Cardiac fibroblast (primary cell): ENCODE measurements around the gene FSTL4.

Experiments used
- DNase-seq, 2 donors: peaks; one replicate each; pipeline versions ENCODE4 v3.0.0 to v3.0.0-alpha.2; 2010; ENCODE audit warnings: low read depth in 2 of 2
- H3K4me3 ChIP-seq, 2 donors: replicated peaks in 1 of 2; 1 replicate in 1 of 2; 2 replicates in 1 of 2; pipeline ENCODE4 v1.5.1; 2011; ENCODE audit warnings: low read depth in 2 of 2, low read length in 2 of 2, mild to moderate bottlenecking in 2 of 2, moderate library complexity in 1 of 2
- TF ChIP-seq, protein P1 (sequence below): IDR thresholded peaks from one replicate; pipeline ENCODE4 v1.5.1; 2011; ENCODE audit warnings: low read depth, mild to moderate bottlenecking, low read length, inconsistent platforms

FSTL4 gene

DNA sequence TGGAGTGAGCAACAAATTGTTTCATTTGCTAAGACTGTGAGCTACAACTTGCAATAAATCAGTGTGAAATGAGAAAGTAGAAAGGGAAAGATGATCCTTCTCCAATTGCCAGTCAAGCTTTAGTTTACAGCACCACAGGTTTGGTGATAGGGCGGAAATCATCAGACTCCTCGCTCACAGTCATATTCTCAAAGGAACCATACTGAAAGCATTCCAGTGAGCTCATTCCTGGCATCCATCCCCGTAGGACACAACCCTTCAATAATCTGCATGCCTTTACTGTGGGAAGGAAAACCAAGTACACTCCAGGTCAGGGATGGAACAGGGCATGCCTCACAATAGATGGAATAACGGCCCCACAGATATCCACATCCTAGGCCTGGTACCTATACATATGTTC, 80.7 kb downstream of the FSTL4 start:
- DNase-seq = peak; percentile 13 to 14
- no peak overlapping the region for H3K4me3 ChIP-seq
- TF ChIP-seq, protein P1, sequence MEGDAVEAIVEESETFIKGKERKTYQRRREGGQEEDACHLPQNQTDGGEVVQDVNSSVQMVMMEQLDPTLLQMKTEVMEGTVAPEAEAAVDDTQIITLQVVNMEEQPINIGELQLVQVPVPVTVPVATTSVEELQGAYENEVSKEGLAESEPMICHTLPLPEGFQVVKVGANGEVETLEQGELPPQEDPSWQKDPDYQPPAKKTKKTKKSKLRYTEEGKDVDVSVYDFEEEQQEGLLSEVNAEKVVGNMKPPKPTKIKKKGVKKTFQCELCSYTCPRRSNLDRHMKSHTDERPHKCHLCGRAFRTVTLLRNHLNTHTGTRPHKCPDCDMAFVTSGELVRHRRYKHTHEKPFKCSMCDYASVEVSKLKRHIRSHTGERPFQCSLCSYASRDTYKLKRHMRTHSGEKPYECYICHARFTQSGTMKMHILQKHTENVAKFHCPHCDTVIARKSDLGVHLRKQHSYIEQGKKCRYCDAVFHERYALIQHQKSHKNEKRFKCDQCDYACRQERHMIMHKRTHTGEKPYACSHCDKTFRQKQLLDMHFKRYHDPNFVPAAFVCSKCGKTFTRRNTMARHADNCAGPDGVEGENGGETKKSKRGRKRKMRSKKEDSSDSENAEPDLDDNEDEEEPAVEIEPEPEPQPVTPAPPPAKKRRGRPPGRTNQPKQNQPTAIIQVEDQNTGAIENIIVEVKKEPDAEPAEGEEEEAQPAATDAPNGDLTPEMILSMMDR = no peak

DNA sequence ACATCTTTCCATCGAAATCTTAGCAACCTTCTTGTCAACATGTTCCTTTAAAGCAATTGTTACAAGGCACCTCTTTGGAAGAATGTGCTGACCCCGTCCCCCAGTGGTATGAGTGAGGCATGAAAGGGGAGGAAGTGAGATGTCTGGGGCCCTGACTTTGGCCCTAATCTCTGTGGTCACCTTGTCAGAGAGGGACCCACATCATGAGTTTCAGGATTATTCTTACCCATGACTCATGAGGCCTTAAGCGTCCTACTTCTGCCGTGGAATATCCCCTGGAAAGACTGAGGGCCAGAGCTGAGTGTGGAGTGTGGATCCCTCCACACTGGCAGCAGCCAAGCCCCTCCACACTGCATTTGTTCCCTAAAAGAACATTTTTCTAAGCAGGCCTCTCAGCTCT, 81.2 kb downstream of the FSTL4 start:
- no peak for DNase-seq
- TF ChIP-seq, protein P1 = no peak
- no peak overlapping the region for H3K4me3 ChIP-seq

DNA sequence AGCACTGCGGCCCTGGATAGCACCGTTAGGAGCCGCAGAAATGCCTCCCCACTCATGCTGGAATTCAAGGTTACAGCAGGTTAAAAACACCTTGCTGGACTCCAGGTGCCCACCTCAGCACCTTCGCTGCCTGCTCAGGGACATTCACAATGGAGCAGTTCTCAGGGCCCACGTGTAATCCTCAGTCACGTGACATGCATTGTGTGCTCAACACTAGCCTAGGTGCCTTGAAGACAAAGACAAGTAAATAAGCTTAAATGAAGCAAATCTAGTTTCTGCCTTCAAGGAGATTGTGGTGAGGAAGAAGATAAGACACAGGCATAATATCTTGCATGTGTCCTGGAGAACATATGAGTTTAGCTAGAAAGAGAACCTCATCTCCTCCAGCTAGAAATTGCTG, 82.1 kb downstream of the FSTL4 start:
- DNase-seq = no peak
- no peak overlapping the region for H3K4me3 ChIP-seq
- TF ChIP-seq, protein P1 = no peak

DNA sequence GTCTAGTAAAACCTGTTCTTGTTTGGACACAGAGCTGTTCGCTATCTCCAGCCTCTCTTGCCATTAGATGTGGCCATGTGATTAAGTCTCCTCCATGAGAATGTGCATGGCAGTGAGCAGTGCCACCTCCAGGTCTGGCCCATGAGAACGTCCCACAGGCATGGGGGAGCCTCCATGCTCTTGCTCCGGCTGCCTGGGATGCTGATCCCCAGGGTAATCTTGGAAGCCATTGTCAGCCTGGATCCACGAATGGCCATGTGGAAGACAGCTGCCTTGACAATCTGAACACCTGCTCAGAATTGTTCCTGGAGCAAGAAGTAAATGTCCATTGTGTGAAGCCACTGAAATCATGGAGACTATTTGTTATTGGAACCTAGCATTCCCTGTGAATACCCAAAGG, 83.5 kb downstream of the FSTL4 start:
- DNase-seq = no peak
- no peak overlapping the region for H3K4me3 ChIP-seq
- TF ChIP-seq, protein P1 = no peak

DNA sequence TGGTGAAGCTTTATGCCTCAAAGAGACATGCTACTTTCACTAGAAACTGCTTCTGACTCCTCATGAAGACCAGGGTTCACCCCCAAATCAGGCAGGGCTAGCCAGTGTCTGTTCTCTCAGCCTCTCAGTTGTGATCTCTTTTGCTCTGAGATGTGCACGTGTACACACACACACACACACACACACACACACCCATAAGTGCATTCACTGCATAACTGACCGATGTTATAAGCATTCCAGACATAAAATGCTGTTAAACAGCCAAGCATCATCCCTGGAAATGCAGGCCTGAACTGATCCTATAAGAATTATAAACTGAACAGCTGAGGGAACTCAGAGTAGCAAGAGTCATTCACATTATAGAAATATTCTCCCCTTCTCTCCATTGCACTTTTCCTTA, 85.0 kb downstream of the FSTL4 start:
- no peak overlapping the region for H3K4me3 ChIP-seq
- DNase-seq = no peak
- TF ChIP-seq, protein P1 = no peak

DNA sequence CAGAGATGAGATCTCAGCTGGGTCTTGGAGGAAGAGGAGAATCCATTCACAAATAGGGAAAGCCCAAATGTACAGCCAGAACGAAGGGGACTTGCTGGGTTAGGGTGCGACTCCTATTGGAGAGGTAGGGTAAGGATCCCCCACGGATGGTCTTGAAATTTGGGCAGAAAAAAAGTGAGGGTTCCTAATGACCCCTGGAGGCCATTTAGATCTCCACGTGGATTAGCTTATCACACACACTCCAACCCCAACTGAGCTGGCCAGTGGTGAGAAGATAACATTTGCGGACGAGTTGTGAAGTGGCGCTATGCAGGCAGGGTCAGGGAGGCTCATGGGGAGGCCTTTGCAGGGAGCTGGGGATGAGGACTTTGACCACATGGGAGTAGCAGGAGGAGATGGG, 86.0 kb downstream of the FSTL4 start:
- no peak overlapping the region for H3K4me3 ChIP-seq
- no peak for DNase-seq
- TF ChIP-seq, protein P1 = no peak

DNA sequence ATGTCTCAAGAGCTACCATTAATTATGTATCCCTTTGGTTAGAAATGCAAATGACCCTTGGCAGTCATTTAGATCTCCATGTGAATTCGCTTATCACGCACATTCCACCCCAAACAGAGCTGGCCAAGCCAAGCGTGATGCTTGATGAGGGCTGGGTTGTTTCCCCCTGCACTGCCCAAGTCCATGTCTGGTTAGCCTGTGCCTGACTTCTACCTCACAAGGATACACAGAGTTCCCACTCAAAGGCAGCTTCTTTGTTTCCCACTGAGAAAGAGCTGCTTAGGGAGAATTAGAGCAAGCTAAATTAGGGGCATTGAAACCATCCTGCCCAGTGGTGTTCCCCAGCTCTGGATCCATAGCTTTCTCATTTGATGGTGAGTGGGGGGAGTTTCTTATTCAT, 87.2 kb downstream of the FSTL4 start:
- TF ChIP-seq, protein P1 = no peak
- H3K4me3 ChIP-seq = no peak overlapping the region
- no peak for DNase-seq
